ENCODE data around the gene CDKL5. TPM values are rescaled to one million over a fixed set of nuclear protein-coding genes. Genes with fewer than 3 reads are reported as not detected.
"Not testable (repeated sequence)": the region's sequence is repeated elsewhere in the genome, so short reads cannot be mapped to it uniquely, and the experiment has no call there.

The CDKL5 gene
- 4.6 and 6.3 TPM in 2 replicates for total RNA-seq (2014; rRNA removed; shearing (Covaris generic))
- polyA plus RNA-seq (2014; cell fraction: nucleus; rRNA removed) = 0.73 and 1.3 TPM in 2 replicates

DNA sequence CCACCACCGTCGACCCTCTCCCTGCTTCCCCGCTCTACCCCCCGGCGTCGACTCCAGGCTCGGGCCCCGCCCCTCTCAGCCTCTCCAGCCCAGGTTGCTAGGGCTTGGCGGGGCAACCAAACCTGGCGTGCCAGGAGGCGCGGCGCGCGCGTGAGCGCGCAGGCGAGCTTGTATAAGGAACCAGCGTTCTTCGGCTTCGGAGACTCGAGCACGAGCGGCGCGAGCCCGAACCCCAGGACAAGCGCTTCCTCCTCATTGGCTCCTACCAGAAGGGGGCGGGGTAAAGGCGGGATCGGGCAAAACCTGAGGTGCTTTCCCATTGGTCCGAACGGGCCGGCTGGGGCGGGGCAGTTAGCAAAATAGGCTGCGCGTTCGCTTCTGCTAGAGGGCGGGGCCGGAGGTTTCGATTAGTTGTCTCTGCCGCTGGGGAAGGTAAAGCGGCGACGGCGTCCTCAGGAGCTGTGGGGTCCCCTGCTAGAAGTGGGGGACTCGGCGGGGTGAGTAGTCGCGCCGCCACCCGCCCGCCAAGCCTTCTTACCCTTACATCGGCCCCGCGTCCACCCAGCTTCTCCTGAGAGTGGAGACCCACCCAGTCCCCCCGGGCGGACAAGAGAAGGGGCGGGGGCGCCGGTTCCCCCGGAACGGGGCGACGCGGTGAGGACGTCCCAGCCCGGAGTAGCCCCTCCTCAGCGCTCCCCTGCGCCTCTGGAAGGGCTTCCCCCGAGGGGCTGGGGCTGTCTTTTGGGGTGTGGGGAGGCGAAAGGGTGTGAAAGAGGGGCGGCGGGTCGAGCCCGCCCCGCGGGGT, at the start of gene CDKL5:
Gene CDKL5, plus strand, starts transcription at position 410 of the 805 bp plus-strand sequence. CDS start 81,489 bp downstream, outside the sequence.
- peak; percentile 97 for DNase-seq (ENCODE audit: extremely low read depth, low read depth)

- peak; percentile 43 for DNase-seq (ENCODE audit: extremely low read depth, low read depth)
Observed at GRCh38 chrX:18377796-18378195, 47.6 kb upstream of the CDKL5 start.

DNA sequence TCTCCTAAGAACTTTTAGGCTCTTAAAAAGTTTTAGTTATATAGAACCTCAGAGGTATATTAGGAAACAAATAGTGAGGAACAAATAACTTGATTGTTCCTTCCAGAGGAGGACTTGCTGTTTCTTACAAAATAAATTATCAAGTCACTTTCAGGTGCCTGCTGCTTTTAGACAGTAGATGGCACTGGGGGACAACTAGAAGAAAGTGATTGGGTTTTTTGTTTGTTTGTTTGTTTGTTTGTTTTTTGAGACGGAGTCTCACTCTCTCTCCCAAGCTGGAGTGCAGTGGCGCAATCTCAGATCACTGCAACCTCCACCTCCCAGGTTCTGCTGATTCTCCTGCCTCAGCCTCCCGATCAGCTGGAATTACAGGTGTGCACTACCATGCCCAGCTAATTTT, 35.4 kb upstream of the CDKL5 start:
- DNase-seq (ENCODE audit: extremely low read depth, low read depth) = peak; percentile 13

DNA sequence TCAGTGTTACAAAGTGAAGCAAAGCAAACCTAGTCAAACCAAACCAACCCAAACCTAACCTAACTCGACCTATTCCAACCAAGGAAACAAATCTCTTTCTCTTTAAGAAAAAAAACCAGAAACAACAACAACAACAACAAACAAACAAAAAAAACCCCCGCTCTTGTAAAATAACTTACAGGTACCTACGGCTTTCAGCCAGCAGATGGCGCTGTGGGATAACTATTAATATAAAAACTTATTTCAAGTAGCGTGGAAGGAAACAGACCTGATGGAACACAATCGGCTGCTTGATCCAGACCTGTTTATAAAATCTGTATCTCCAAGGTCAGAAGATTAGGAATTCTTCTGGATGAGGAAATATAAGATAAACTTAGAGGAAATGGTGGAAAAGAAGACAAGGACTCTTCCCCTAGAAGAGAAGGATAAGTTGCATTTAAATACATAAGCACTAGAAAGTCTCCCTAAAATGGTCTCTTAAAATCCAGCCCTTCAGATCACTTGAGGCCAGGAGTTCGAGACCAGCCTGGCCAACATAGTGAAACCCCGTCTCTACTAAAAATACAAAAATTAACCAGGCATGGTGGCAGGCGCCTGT, 34.4 kb upstream of the CDKL5 start:
- DNase-seq (ENCODE audit: extremely low read depth, low read depth) = peak; percentile 50

- DNase-seq (ENCODE audit: extremely low read depth, low read depth) = no peak
Observed at GRCh38 chrX:18394477-18394876, 30.9 kb upstream of the CDKL5 start.

GRCh38 chrX:18401848-18402213, 23.6 kb upstream of the CDKL5 start:
- DNase-seq (ENCODE audit: extremely low read depth, low read depth) = no peak

- no peak for DNase-seq (ENCODE audit: extremely low read depth, low read depth)
Observed at GRCh38 chrX:18406531-18407266, 18.7 kb upstream of the CDKL5 start.

- peak; percentile 44 for DNase-seq (ENCODE audit: extremely low read depth, low read depth)
Observed at GRCh38 chrX:18410038-18410437, 15.4 kb upstream of the CDKL5 start.

- no peak for DNase-seq (ENCODE audit: extremely low read depth, low read depth)
Observed at GRCh38 chrX:18415386-18415785, 10.0 kb upstream of the CDKL5 start.

DNA sequence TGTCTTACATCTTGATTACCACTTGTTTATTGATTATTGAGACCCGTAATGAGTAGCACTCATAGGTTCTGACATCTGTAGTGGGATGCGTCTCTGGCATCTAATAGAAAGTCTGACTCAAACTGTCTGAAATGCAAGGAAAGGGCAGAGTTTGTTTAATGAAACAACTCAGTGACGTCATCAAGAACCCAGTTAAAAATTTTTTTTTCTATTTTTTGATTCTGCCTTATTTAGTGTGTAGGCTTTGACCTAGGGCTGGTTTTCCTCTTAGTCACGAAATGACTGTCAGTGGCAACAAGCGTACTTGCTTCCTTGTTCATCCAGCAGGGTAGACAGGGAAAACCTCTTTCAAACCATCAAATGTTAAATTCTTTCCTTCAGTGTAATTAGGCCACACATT, 3.1 kb upstream of the CDKL5 start:
- DNase-seq (ENCODE audit: extremely low read depth, low read depth) = peak; percentile 80

GRCh38 chrX:18422886-18423285, 2.5 kb upstream of the CDKL5 start:
- DNase-seq (ENCODE audit: extremely low read depth, low read depth) = peak; percentile 7

- DNase-seq (ENCODE audit: extremely low read depth, low read depth) = peak; percentile 7
Observed at GRCh38 chrX:18424482-18425198, 768 bp upstream of the CDKL5 start.

GRCh38 chrX:18426004-18426320, 554 bp downstream of the CDKL5 start:
- DNase-seq (ENCODE audit: extremely low read depth, low read depth) = no peak

DNA sequence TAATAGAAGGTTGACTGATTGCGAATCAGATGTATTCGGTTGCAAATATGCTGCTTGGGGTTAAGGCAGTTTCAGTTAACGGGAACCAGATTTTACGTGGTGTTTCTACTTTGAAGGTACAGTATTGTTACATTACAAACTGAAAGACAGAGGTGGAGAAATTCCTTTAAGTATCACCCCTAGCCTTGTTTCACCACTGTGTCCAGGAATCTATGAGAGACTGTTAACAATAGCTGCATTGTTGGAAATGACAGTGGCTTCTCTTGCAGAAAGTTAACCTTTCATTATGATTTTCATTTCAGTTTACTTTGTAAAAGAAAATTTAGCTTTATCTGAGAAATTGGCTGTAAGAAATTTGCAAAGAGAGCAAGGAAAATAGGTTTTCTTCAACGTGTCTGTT, 2.6 kb downstream of the CDKL5 start:
- no peak for DNase-seq (ENCODE audit: extremely low read depth, low read depth)

DNA sequence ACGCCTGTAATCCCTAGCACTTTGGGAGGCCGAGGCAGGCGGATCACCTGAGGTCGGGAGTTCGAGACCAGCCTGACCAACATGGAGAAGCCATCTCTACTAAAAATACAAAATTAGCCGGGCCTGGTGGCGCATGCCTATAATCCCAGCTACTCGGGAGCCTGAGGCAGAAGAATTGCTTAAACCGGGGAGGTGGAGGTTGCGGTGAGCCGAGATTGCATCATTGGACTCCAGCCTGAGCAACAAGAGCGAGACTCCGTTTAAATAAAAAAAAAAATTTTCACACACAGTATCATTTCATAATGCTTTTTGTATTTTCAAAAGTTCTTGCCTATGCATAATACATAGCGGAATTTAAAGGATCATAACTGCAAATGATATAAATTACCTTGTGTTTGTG, 7.9 kb downstream of the CDKL5 start:
- DNase-seq (ENCODE audit: extremely low read depth, low read depth) = not testable (repeated sequence)

DNA sequence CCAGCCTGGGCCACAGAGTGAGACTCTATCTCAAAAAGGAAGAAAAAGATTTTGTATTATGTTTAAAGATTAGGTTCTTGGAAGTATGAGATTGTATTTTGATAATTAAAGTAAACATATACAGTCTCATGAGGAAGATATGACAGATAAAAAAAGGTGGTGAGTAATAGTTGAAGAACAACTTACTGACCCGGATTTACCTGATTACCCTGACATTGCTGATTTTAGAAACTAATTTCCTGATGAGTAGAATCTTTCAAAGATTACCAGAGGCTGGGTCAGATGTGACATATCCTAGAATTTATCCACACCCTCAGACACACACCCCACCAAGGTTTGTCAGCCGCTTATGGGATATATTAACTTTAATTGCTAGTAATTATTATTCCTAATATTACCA, 9.5 kb downstream of the CDKL5 start:
- no peak for DNase-seq (ENCODE audit: extremely low read depth, low read depth)

- DNase-seq (ENCODE audit: extremely low read depth, low read depth) = no peak
Observed at GRCh38 chrX:18436017-18436416, 10.6 kb downstream of the CDKL5 start.

GRCh38 chrX:18440835-18441234, 15.4 kb downstream of the CDKL5 start:
- DNase-seq (ENCODE audit: extremely low read depth, low read depth) = no peak

- DNase-seq (ENCODE audit: extremely low read depth, low read depth) = no peak
Observed at GRCh38 chrX:18441780-18442367, 16.5 kb downstream of the CDKL5 start.

DNA sequence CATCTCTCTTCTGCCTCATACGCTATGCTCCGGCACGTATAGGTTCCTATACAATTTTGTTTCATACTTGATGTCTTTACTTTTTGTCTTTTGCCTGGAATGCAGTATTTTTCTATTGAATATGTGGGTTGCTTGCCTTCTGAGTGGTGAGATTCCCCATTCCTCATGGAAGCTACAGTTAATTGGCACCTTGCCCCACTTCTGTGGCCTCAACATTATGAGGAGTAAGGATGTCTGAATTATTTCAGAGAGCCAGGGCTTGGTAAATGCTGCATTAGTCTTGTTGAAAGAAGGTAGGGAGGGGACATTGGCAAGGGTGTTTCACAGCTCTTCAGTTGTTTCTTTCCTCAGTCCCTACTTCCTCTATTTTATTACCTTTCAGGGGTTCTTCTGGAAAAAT, 23.0 kb downstream of the CDKL5 start:
- DNase-seq (ENCODE audit: extremely low read depth, low read depth) = no peak

- DNase-seq (ENCODE audit: extremely low read depth, low read depth) = no peak
Observed at GRCh38 chrX:18449236-18449635, 23.8 kb downstream of the CDKL5 start.

All from NCI-H460 (cell line).